Measurements from ENCODE around the gene ADGRA3. TPM values are rescaled to one million over a fixed set of nuclear protein-coding genes. Genes with fewer than 3 reads are reported as not detected.

Gene ADGRA3
- total RNA-seq, 1 experiment from 2014 or later: 40.5 TPM

- ATAC-seq: no peak
- DNase-seq (ENCODE audit: low spot score): no peak
- no peak for TF ChIP-seq ZNF512 (CRISPR knock-in tag; IDR thresholded peaks at IDR 0.05; ENCODE audit: borderline replicate concordance)
- ChIA-PET CTCF (interaction anchor here (0.8 kb wide), 1 partner anchor 42 kb away, joined by 3 read pairs; no protein-coding TSS in a partner anchor), POLR2A (interaction anchor here (0.6 kb wide), 1 partner anchor 46 kb away, joined by 3 read pairs; no protein-coding TSS in a partner anchor)
- H3K27ac Mint-ChIP-seq: peak overlapping the region; percentile 8; the same call in 1 of the 2 replicates
- H3K27me3 Mint-ChIP-seq (ENCODE audit: low read depth): no peaks in the 10 kb centered on the region
- peaks cover 42% of the 10 kb centered on the region for H3K4me1 Mint-ChIP-seq
- H3K36me3 Mint-ChIP-seq: peaks cover 2% of the 10 kb centered on the region; the same call in 1 of the 2 replicates
- H3K9me3 Mint-ChIP-seq: no peaks in the 10 kb centered on the region
- H3K4me3 Mint-ChIP-seq: no peak overlapping the region
These were observed 55.6 kb downstream of the ADGRA3 start for GRCh38 chr4:22460266-22460665.

- no peak for TF ChIP-seq FOXP4 (CRISPR knock-in tag; IDR thresholded peaks at IDR 0.05)
- TF ChIP-seq FOXK1 (CRISPR knock-in tag; IDR thresholded peaks at IDR 0.05): no peak
- TF ChIP-seq ZBTB21 (CRISPR knock-in tag; IDR thresholded peaks at IDR 0.05; ENCODE audit: borderline replicate concordance): no peak
- TF ChIP-seq AR (CRISPR knock-in tag; IDR thresholded peaks at IDR 0.05): no peak
- no peak for TF ChIP-seq FOXJ3 (CRISPR knock-in tag; IDR thresholded peaks at IDR 0.05; ENCODE audit: borderline replicate concordance)
- TF ChIP-seq NFATC4 (CRISPR knock-in tag; IDR thresholded peaks at IDR 0.05): no peak
- TF ChIP-seq AFF4 (CRISPR knock-in tag; IDR thresholded peaks at IDR 0.05; ENCODE audit: borderline replicate concordance): no peak
- TF ChIP-seq SP1 (CRISPR knock-in tag; conservative IDR thresholded peaks at IDR 0.05): no peak
- no peak for TF ChIP-seq HMGA2 (CRISPR knock-in tag; IDR thresholded peaks at IDR 0.05)
- TF ChIP-seq ZNF219 (CRISPR knock-in tag; IDR thresholded peaks at IDR 0.05; ENCODE audit: borderline replicate concordance): no peak
- no peak for TF ChIP-seq ZNF396 (CRISPR knock-in tag; IDR thresholded peaks at IDR 0.05; ENCODE audit: borderline replicate concordance)
- Mint-ChIP-seq H3K27ac (peak overlapping the region; percentile 84), H3K4me3 (no peak overlapping the region), H3K36me3 (peaks cover 4% of the 10 kb centered on the region; the same call in 1 of the 2 replicates), H3K27me3 (ENCODE audit: low read depth) (no peaks in the 10 kb centered on the region), H3K4me1 (peaks cover 50% of the 10 kb centered on the region), H3K9me3 (no peaks in the 10 kb centered on the region)
- no peak for DNase-seq (ENCODE audit: low spot score)
- ChIA-PET POLR2A (no interaction called here), CTCF (no interaction called here)
- no peak for ATAC-seq
These were observed 57.8 kb downstream of the ADGRA3 start for GRCh38 chr4:22458098-22458497.
